ENCODE data around the gene FZR1. TPM values are rescaled to one million over a fixed set of nuclear protein-coding genes. Genes with fewer than 3 reads are reported as not detected.

Gene FZR1
- polyA plus RNA-seq, 2 donors, result 23.0 to 28.0 TPM

DNA sequence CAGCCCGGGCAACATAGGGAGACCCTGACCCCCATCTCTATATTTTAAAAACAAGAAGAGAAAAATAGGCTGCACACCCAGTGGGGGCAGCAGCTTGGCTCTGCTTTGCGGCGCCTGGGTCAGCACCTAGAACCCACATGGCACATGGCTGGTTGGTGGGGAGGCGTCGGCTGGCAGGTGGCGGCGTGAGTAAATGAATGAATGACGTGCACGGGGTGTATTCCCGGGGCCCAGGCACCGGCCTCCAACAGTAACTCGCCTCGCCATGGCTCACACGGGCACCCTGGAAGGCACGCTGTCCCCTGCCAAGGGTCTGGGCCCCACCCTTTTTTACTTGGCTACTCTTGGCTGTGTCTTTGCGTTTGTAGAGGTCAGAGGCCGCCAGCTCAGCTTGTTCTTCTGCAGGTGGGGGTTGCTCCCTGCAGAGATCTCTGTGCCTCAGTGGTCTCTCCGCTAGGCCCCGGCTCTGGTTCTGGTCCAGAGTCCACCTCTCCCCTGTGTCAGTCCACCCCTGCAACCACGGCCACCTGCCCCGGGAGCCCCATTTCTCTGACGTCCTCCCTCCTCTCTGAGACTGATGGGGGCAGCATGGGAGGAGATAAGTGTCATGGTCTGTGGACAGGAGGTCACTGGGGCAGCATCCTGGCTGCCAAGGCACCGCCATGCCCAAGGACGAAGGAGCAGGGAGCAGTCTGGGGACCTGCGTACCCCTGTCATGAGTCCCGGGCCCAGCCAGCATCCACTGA lies 5.6 kb downstream of the FZR1 start:
- H3K27me3 ChIP-seq (ENCODE audit: control insufficient read depth in 1 of 2, insufficient read depth in 2 of 2, low read length in 2 of 2), result no peaks in the 10 kb centered on the region
- H3K4me1 ChIP-seq (ENCODE audit: control insufficient read depth in 2 of 2, insufficient read depth in 2 of 2, low read length in 1 of 2), result peaks cover 7 to 33% of the 10 kb centered on the region in 2 donors
- no peak overlapping the region for H3K27ac ChIP-seq (ENCODE audit: low read depth in 2 of 2, low read length in 1 of 2)
- no peak overlapping the region for H3K4me3 ChIP-seq (ENCODE audit: low read depth in 1 of 2, low read length in 2 of 2)
- H3K36me3 ChIP-seq (ENCODE audit: control insufficient read depth in 2 of 2, insufficient read depth in 2 of 2, low read length in 1 of 2), result peaks cover 4 to 15% of the 10 kb centered on the region in 2 donors
- WGBS, 2 donors, result 80 to 83% methylated on average over 26 of the region's 26 CpGs
- H3K9me3 ChIP-seq (ENCODE audit: control insufficient read depth in 2 of 2, insufficient read depth in 1 of 2, low read depth in 1 of 2, low read length in 1 of 2), result no peaks in the 10 kb centered on the region

DNA sequence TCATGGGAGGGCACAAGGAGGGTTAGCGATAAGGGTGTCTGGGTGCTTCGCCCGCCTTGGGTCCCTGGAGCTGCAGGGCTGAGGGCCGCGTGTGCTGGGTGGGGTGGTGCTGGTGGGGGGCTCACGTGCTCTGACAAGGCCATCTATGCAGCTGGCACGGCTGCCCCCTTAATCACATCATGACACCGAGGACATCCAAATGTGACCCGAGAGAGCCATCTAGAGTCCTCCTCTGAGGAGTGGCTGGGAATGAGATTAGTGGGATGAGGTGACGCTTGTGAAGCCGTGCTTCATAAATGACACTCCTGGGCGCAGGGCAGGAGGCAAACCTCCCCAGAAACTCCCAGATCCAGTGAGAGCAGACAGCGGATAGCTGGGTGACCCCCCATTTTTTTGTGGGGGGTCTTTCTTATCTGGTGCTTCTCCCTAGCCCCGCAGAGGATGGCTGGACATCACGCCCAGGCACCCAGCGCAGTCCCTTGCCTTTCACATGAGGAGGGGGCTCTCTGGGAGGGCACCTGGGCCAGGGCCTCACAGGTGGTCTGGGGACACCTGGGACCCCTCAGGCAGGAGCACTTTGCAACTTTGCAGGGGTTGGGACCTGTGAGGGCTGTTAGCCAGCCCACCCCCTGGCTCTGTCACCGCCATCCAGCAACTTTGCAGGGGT lies 6.6 kb downstream of the FZR1 start:
- Histone ChIP-seq H3K27ac (ENCODE audit: low read depth in 2 of 2, low read length in 1 of 2) (no peak overlapping the region), H3K36me3 (ENCODE audit: control insufficient read depth in 2 of 2, insufficient read depth in 2 of 2, low read length in 1 of 2) (peaks cover 4 to 15% of the 10 kb centered on the region in 2 donors), H3K27me3 (ENCODE audit: control insufficient read depth in 1 of 2, insufficient read depth in 2 of 2, low read length in 2 of 2) (no peaks in the 10 kb centered on the region), H3K9me3 (ENCODE audit: control insufficient read depth in 2 of 2, insufficient read depth in 1 of 2, low read depth in 1 of 2, low read length in 1 of 2) (no peaks in the 10 kb centered on the region), H3K4me3 (ENCODE audit: low read depth in 1 of 2, low read length in 2 of 2) (no peak overlapping the region), H3K4me1 (ENCODE audit: control insufficient read depth in 2 of 2, insufficient read depth in 2 of 2, low read length in 1 of 2) (peaks cover 6 to 28% of the 10 kb centered on the region in 2 donors)
- 89 to 90% methylated on average over 17 of the region's 17 CpGs for WGBS, 2 donors

- Histone ChIP-seq H3K4me3 (ENCODE audit: low read depth in 1 of 2, low read length in 2 of 2) (no peak overlapping the region), H3K27me3 (ENCODE audit: control insufficient read depth in 1 of 2, insufficient read depth in 2 of 2, low read length in 2 of 2) (no peaks in the 10 kb centered on the region), H3K4me1 (ENCODE audit: control insufficient read depth in 2 of 2, insufficient read depth in 2 of 2, low read length in 1 of 2) (peaks cover 5 to 27% of the 10 kb centered on the region in 2 donors), H3K36me3 (ENCODE audit: control insufficient read depth in 2 of 2, insufficient read depth in 2 of 2, low read length in 1 of 2) (peaks cover 4 to 15% of the 10 kb centered on the region in 2 donors), H3K27ac (ENCODE audit: low read depth in 2 of 2, low read length in 1 of 2) (peak overlapping the region in 1 of 2 donors; percentile 34), H3K9me3 (ENCODE audit: control insufficient read depth in 2 of 2, insufficient read depth in 1 of 2, low read depth in 1 of 2, low read length in 1 of 2) (no peaks in the 10 kb centered on the region)
- 76 to 81% methylated on average over 23 of the region's 23 CpGs for WGBS, 2 donors
These were observed 7.4 kb downstream of the FZR1 start for GRCh38 chr19:3513229-3514140.

DNA sequence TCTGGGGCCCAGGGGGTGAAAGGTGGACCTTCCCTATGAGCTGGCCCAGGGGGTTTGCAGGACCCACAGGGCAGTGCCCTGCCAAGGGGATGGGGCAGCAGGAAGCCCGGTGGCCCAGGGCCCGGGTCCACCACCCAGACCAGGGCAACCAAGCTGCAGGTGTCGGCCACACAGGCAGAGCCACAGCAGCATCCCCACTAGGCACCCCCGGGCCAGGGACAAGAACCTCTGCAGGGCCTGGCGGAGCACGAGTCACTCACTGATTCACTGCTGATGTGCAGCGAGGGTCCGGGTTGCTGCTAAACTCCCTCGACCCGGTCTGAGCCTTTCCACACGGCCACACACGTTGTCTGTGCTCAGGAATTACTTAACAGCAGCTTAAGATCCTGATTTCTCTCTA lies 8.8 kb downstream of the FZR1 start:
- Histone ChIP-seq H3K9me3 (ENCODE audit: control insufficient read depth in 2 of 2, insufficient read depth in 1 of 2, low read depth in 1 of 2, low read length in 1 of 2) (no peaks in the 10 kb centered on the region), H3K4me1 (ENCODE audit: control insufficient read depth in 2 of 2, insufficient read depth in 2 of 2, low read length in 1 of 2) (peaks cover under 1 to 17% of the 10 kb centered on the region in 2 donors), H3K4me3 (ENCODE audit: low read depth in 1 of 2, low read length in 2 of 2) (no peak overlapping the region), H3K36me3 (ENCODE audit: control insufficient read depth in 2 of 2, insufficient read depth in 2 of 2, low read length in 1 of 2) (peaks cover 0 to 9% of the 10 kb centered on the region in 2 donors), H3K27ac (ENCODE audit: low read depth in 2 of 2, low read length in 1 of 2) (no peak overlapping the region), H3K27me3 (ENCODE audit: control insufficient read depth in 1 of 2, insufficient read depth in 2 of 2, low read length in 2 of 2) (no peaks in the 10 kb centered on the region)
- WGBS, 2 donors, result 86 to 87% methylated on average over 12 of the region's 12 CpGs

- peaks cover 0 to 8% of the 10 kb centered on the region in 2 donors for H3K36me3 ChIP-seq (ENCODE audit: control insufficient read depth in 2 of 2, insufficient read depth in 2 of 2, low read length in 1 of 2)
- H3K9me3 ChIP-seq (ENCODE audit: control insufficient read depth in 2 of 2, insufficient read depth in 1 of 2, low read depth in 1 of 2, low read length in 1 of 2), result no peaks in the 10 kb centered on the region
- peaks cover 5 to 23% of the 10 kb centered on the region in 2 donors for H3K4me1 ChIP-seq (ENCODE audit: control insufficient read depth in 2 of 2, insufficient read depth in 2 of 2, low read length in 1 of 2)
- H3K4me3 ChIP-seq (ENCODE audit: low read depth in 1 of 2, low read length in 2 of 2), result no peak overlapping the region
- no peaks in the 10 kb centered on the region for H3K27me3 ChIP-seq (ENCODE audit: control insufficient read depth in 1 of 2, insufficient read depth in 2 of 2, low read length in 2 of 2)
- no peak overlapping the region for H3K27ac ChIP-seq (ENCODE audit: low read depth in 2 of 2, low read length in 1 of 2)
- 57 to 70% methylated on average over 15 of the region's 15 CpGs for WGBS, 2 donors
These were observed 9.8 kb downstream of the FZR1 start for GRCh38 chr19:3515891-3516422.

GRCh38 chr19:3516675-3517207 lies 10.6 kb downstream of the FZR1 start:
- H3K36me3 ChIP-seq (ENCODE audit: control insufficient read depth in 2 of 2, insufficient read depth in 2 of 2, low read length in 1 of 2), result peaks cover 0 to 8% of the 10 kb centered on the region in 2 donors

GRCh38 chr19:3517638-3518037 lies 11.5 kb downstream of the FZR1 start:
- H3K27me3 ChIP-seq (ENCODE audit: control insufficient read depth in 1 of 2, insufficient read depth in 2 of 2, low read length in 2 of 2), result no peaks in the 10 kb centered on the region
- H3K4me3 ChIP-seq (ENCODE audit: low read depth in 1 of 2, low read length in 2 of 2), result no peak overlapping the region
- no peak overlapping the region for H3K27ac ChIP-seq (ENCODE audit: low read depth in 2 of 2, low read length in 1 of 2)
- no peaks in the 10 kb centered on the region for H3K9me3 ChIP-seq (ENCODE audit: control insufficient read depth in 2 of 2, insufficient read depth in 1 of 2, low read depth in 1 of 2, low read length in 1 of 2)
- 77 to 96% methylated on average over 2 of the region's 2 CpGs for WGBS, 2 donors
- peaks cover 0 to 14% of the 10 kb centered on the region in 2 donors for H3K36me3 ChIP-seq (ENCODE audit: control insufficient read depth in 2 of 2, insufficient read depth in 2 of 2, low read length in 1 of 2)
- peaks cover 5 to 26% of the 10 kb centered on the region in 2 donors for H3K4me1 ChIP-seq (ENCODE audit: control insufficient read depth in 2 of 2, insufficient read depth in 2 of 2, low read length in 1 of 2)

More at GRCh38 chr19:3516675-3517207, 10.6 kb downstream of the FZR1 start:
- Histone ChIP-seq H3K4me1 (ENCODE audit: control insufficient read depth in 2 of 2, insufficient read depth in 2 of 2, low read length in 1 of 2) (peaks cover 5 to 23% of the 10 kb centered on the region in 2 donors), H3K27me3 (ENCODE audit: control insufficient read depth in 1 of 2, insufficient read depth in 2 of 2, low read length in 2 of 2) (no peaks in the 10 kb centered on the region), H3K4me3 (ENCODE audit: low read depth in 1 of 2, low read length in 2 of 2) (no peak overlapping the region), H3K27ac (ENCODE audit: low read depth in 2 of 2, low read length in 1 of 2) (no peak overlapping the region), H3K9me3 (ENCODE audit: control insufficient read depth in 2 of 2, insufficient read depth in 1 of 2, low read depth in 1 of 2, low read length in 1 of 2) (no peaks in the 10 kb centered on the region)
- 43 to 49% methylated on average over 15 of the region's 15 CpGs for WGBS, 2 donors

GRCh38 chr19:3518255-3518654 lies 12.1 kb downstream of the FZR1 start:
- H3K4me1 ChIP-seq (ENCODE audit: control insufficient read depth in 2 of 2, insufficient read depth in 2 of 2, low read length in 1 of 2), result peaks cover 5 to 24% of the 10 kb centered on the region in 2 donors
- H3K27ac ChIP-seq (ENCODE audit: low read depth in 2 of 2, low read length in 1 of 2), result no peak overlapping the region
- H3K27me3 ChIP-seq (ENCODE audit: control insufficient read depth in 1 of 2, insufficient read depth in 2 of 2, low read length in 2 of 2), result no peaks in the 10 kb centered on the region
- H3K4me3 ChIP-seq (ENCODE audit: low read depth in 1 of 2, low read length in 2 of 2), result no peak overlapping the region
- H3K36me3 ChIP-seq (ENCODE audit: control insufficient read depth in 2 of 2, insufficient read depth in 2 of 2, low read length in 1 of 2), result peaks cover 0 to 17% of the 10 kb centered on the region in 2 donors
- H3K9me3 ChIP-seq (ENCODE audit: control insufficient read depth in 2 of 2, insufficient read depth in 1 of 2, low read depth in 1 of 2, low read length in 1 of 2), result no peaks in the 10 kb centered on the region
- 81 to 83% methylated on average over 10 of the region's 10 CpGs for whole genome bisulfite sequencing, 2 donors

- no peaks in the 10 kb centered on the region for H3K9me3 ChIP-seq (ENCODE audit: control insufficient read depth in 2 of 2, insufficient read depth in 1 of 2, low read depth in 1 of 2, low read length in 1 of 2)
- H3K4me3 ChIP-seq (ENCODE audit: low read depth in 1 of 2, low read length in 2 of 2), result no peak overlapping the region
- peaks cover 1 to 21% of the 10 kb centered on the region in 2 donors for H3K36me3 ChIP-seq (ENCODE audit: control insufficient read depth in 2 of 2, insufficient read depth in 2 of 2, low read length in 1 of 2)
- no peaks in the 10 kb centered on the region for H3K27me3 ChIP-seq (ENCODE audit: control insufficient read depth in 1 of 2, insufficient read depth in 2 of 2, low read length in 2 of 2)
- WGBS, 2 donors, result 83 to 85% methylated on average over 2 of the region's 2 CpGs
- no peak overlapping the region for H3K27ac ChIP-seq (ENCODE audit: low read depth in 2 of 2, low read length in 1 of 2)
- peaks cover 5 to 21% of the 10 kb centered on the region in 2 donors for H3K4me1 ChIP-seq (ENCODE audit: control insufficient read depth in 2 of 2, insufficient read depth in 2 of 2, low read length in 1 of 2)
These were observed 12.5 kb downstream of the FZR1 start for GRCh38 chr19:3518659-3519058.
